Stimulated activated CD8-positive, alpha-beta memory T cell treated with anti-CD3 and anti-CD28 coated beads, Interleukin-7, amount 100 ng/mL, for 24 hours (primary cell): ENCODE results near the gene MAD2L2.

Experiments used
- DNase-seq: peaks from one replicate; pipeline ENCODE4 v3.0.0-alpha.2; 2020; ENCODE audit warnings: low read depth

MAD2L2 gene

DNA sequence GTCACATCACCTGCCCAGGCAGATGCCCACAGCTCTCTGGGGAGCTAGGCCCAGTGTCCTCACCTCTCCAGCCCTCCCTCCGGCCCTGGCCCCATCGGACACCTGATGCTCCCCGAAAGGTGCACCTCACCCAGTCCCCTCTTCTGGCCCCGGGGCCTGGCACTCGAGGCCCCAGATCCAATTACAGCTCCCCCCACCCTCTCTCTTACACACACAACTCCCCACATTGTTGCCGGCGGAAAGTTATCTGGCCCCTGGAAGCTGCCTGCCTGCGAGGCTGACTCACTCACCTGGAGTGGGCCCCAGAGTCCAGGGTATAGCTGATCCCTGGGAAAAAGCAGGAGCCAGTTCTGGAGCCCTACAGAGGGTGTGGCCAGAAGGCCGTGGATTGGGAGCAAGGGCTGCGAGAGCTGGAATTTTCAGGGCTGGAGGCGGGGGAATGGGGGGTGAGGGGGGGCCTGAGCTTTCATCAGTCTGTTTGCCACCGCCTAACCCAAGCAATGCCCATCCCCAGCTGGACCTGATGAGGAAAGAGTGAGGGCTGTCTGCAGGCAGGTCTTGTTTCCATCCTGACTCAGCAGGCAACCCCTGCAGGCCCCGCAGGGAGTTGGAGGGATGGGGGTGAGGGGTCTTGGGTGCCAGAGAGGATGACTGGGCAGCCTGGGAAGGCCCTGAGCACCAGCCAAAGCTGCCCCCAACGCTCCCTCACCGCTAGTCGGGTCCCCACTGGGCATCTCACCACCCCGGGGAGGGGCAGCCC is 27.7 kb downstream of the MAD2L2 start:
- no peak for DNase-seq

DNA sequence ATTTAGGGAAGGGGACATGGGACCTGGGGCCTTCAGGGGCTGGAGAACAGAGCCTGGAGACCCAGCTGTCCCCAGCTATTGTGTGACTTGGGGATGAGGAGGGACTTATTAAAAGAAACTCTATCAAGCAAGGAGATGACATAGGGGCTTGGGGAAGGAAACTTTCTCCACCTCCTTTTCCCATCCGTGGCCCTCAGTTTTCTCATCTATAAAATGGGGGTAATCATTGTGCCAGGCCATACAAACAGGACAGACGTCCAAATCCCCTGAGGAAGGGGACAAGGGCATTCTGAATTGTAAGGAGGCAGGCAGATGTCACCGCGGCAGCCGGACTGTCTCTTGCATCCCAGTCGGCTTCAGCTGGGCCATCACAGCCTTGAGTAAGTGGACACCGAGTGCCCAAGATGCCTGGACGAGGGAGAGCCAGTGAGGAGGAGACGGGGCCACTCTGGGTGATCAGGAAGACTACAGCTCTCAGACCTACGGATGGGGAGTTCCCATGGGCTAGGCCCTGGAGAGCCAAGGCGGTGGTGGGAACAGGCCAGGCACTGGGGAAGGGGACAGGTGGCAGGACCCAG is 28.7 kb downstream of the MAD2L2 start:
- no peak for DNase-seq

DNA sequence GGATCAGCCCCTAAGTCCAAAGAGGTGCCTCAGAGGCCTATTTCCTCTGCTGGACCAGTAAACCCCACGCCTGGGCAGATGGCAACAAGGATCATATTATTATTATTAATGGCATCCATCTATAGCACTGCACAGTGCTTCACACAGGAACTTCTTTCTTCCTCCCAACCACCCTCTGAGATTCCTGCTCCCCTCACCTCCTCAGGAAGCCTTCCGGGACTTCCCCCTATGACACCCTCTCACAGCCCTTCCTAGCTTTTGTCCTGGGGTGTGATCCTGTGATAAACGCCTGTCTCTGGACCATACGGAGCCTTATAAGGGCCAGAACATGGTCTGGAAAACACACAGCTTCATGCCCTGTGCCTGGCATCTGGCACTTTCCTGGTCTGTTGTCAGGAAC is 29.9 kb downstream of the MAD2L2 start:
- DNase-seq: no peak

DNA sequence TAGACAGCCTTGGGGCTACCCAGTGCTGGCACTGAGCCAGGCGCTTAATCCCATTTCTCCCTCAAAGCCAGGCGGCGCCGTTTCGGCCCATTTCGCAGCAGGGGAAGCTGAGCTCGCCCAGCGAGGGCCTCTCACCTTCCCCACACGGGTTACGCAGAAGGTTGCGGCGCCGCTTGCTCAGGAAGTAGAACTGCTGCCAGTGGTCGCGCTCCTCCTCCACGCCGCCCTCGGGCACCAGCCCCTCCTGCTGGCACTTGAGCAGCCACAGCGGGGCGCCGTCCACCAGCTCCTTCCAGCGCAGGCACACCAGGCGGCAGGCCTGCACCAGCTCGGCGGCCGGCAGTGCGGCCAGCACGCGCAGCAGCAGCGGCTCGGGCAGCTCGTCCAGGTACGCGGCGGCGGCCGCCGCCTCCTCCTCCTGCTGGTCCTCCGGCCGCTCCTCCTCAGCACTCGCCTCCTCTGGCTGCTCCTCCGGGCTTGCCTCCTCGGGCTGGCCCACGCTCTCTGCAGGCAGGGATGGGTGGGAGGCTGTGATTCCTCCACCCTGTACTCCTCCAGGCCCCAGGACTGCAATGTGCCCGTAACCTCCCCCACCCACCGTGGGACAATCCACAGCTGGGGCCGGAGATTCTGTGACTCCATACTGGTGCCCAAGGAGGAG is 30.5 kb downstream of the MAD2L2 start:
- peak; percentile 59 for DNase-seq

GRCh38 chr1:11649624-11650330 is 31.2 kb downstream of the MAD2L2 start:
- DNase-seq: no peak

DNA sequence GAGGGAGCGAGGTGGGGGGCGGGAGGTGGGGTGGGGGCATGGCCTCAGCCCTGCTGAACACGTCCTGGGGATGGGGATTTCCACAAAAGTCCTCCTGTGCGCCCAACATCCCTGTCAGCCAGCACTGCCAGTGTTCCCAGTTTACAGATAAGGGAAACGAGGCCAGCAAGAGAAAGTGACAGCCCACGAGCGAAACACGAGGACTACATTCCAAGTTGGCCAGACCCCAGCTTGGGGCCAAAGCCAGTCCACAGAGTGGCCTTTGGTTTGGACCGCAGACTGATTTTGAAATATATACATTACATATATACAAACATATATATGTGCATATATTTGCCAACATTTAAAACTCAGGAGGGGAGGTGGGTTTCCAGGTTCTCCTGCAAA is 31.7 kb downstream of the MAD2L2 start:
- DNase-seq: no peak

GRCh38 chr1:11648732-11649158 is 32.2 kb downstream of the MAD2L2 start:
- DNase-seq: no peak

GRCh38 chr1:11648039-11648438 is 32.9 kb downstream of the MAD2L2 start:
- no peak for DNase-seq

DNA sequence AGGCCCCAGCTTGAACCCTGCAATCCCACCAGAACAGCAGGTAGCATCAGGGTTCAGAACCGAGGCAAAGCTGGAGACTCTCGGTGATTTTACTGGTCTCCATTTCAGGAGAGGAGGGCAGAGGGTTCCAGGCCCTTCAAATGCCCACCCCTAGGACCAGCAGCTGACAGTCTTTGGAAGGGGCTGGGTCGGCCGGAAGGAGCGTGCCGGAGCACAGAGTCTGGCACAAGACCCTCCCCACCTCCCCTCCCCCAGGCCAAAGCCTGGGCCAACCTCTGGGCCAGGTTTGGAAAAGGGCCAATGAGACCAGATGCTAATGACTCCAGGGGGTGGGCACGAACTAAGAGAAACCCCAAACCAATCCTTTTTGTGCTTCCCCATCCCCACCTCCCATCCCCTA is 33.6 kb downstream of the MAD2L2 start:
- DNase-seq: no peak

GRCh38 chr1:11646317-11646716 is 34.6 kb downstream of the MAD2L2 start:
- no peak for DNase-seq

- DNase-seq: peak; percentile 72
These were observed 35.2 kb downstream of the MAD2L2 start for GRCh38 chr1:11645670-11646265.

- no peak for DNase-seq
These were observed 35.7 kb downstream of the MAD2L2 start for GRCh38 chr1:11645270-11645669.

DNA sequence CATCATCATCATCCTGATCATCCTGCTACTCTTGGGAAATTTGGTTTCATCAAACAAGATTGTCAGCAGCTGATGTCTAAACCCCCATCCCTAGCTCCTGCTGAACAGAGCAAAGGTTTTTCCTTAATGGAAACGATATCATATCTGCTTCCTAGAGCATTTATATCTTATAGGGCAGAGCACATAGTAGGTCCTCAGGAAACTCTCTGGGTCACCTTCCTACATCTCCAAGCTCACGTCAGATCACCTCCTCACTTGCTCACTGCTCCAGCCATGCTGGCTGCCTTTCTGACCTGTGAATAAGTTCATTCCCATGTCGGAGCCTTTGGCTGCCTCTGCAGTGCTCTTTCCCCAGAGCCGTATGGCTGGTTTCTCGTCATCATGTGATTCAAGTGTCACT is 37.2 kb downstream of the MAD2L2 start:
- no peak for DNase-seq

- DNase-seq: peak; percentile 38
These were observed 38.4 kb downstream of the MAD2L2 start for GRCh38 chr1:11642418-11643017.

DNA sequence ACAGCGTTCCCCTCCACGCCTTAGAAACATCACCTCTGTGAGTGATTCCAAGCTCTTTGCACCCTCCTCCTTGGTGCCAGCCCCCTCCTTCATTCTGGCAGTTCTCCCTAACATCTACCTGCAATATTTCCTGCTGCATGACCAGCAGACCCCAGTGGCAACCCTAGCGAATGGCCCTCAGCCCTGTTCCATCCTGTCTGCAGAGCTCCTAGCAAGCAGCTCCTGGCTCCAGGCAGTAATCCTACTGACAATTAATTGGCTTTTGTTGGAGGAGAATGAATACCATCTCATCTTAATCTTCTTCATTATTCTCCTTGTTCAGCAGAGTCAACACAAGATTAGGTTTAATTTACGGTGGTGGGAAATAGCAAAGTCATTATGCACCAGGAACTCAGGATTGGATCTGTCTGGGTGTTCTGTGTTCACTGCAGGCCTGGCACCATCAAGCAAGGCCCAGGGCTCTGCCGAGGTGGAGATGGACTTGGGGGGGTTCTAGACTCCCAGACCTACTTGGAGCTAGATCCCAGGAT is 39.1 kb downstream of the MAD2L2 start:
- DNase-seq: no peak

DNA sequence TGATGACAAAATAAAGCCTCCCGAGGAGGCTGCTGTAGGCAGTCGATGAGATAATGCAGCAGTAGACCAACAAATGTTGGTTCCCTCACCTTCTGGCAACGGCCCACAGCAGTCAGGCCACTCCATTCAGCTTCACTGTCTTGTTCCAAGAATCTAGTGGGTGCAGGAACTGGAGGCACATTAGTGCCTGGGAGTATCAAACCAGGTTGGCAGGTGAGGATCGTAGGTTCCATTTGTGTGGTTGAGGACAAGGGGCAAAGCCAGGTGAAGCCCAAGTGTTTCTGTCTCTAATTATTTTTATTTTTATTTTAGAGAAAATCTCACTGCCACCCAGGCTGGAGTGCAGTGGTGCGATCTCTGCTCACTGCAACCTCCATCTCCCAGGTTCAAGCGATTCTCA is 40.0 kb downstream of the MAD2L2 start:
- no peak for DNase-seq

GRCh38 chr1:11640101-11640500 is 40.8 kb downstream of the MAD2L2 start:
- DNase-seq: no peak

DNA sequence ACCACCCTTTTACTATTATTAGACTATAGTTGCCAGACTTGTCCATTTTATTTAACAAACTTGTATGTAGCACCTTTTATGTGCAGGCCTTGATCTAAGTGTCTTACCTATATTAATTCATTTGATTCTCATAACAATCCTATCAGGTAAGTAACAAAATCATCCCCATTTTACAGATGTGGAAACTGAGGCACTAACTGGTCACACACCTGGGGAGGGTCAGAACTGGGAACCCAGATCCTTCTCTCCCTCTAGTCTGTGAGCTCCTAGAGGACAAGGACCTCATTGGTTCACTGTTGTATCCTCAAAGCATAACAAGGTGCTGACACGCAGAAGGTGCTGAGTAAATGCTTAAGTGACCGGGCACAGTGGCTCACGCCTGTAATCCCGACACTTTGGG is 41.6 kb downstream of the MAD2L2 start:
- DNase-seq: no peak

DNA sequence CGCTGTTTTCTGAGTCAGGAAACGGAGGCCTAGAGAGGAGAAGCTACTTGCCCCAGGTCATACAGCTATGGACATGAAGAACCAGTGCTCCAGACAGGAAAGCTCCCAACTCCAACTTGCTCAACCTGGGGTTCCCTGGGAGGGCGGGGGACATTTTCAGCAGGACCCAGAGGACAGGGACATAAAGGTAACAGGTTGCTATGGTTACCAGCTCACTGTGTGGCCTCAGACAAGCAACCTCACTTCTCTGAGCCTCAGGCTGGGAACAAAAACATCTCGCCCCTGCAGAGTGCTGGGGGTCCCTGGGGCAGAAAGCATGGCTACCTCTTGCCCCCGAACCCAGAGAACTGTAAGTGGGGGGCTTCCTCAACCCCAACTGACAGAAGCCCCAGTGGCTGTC is 42.8 kb downstream of the MAD2L2 start:
- DNase-seq: no peak

GRCh38 chr1:11634365-11635192 is 46.4 kb downstream of the MAD2L2 start:
- no peak for DNase-seq
